HEK293T (cell line): ENCODE results near the gene RIPOR1.

Source experiments
- CTCF ChIA-PET: fragments of 350-600 bp; formaldehyde crosslinking; extraction: SDS; loops from one replicate; lab custom pipeline; 2021; ENCODE audit warnings: antibody characterized with exemption, inconsistent platforms; lab: Yijun Ruan, JAX
- POLR2A ChIA-PET: fragments of 350-600 bp; formaldehyde crosslinking; extraction: SDS; loops from one replicate; lab custom pipeline; 2020; ENCODE audit warnings: antibody characterized with exemption, inconsistent platforms; lab: Yijun Ruan, JAX
- DNase-seq: peaks from one replicate; pipeline ENCODE4 v3.0.0; 2012; ENCODE audit warnings: mixed read lengths; ENCODE audit errors: extremely low spot score
- ARNT ChIP-seq: fragments of 450-650 bp; IDR thresholded peaks from 2 replicates; pipeline ENCODE4 v1.6.1; 2017; ENCODE audit warnings: mild to moderate bottlenecking
- BHLHE40 ChIP-seq: fragments of 450-650 bp; IDR thresholded peaks from 2 replicates; pipeline ENCODE4 v1.6.1; 2016; ENCODE audit warnings: mild to moderate bottlenecking, moderate library complexity, borderline replicate concordance
- CTBP1 ChIP-seq: fragments of 450-650 bp; IDR thresholded peaks from 2 replicates; pipeline ENCODE4 v1.6.1; 2016; ENCODE audit warnings: borderline replicate concordance
- ELF4 ChIP-seq: fragments of 450-650 bp; IDR thresholded peaks from 2 replicates; pipeline ENCODE4 v1.6.1; 2017; ENCODE audit warnings: antibody characterized with exemption
- FOXA1 ChIP-seq: fragments of 450-650 bp; IDR thresholded peaks from 2 replicates; pipeline ENCODE4 v1.6.1; 2016; ENCODE audit warnings: mild to moderate bottlenecking
- FOXK2 ChIP-seq: fragments of 450-650 bp; IDR thresholded peaks from 2 replicates; pipeline ENCODE4 v1.6.1; 2016; ENCODE audit warnings: mild to moderate bottlenecking
- FOXM1 ChIP-seq: fragments of 450-650 bp; IDR thresholded peaks from 2 replicates; pipeline ENCODE4 v1.6.1; 2017; ENCODE audit warnings: mild to moderate bottlenecking, borderline replicate concordance
- HDGF ChIP-seq: fragments of 450-650 bp; IDR thresholded peaks from 2 replicates; pipeline ENCODE4 v1.6.1; 2017; ENCODE audit warnings: antibody characterized with exemption, borderline replicate concordance
- L3MBTL2 ChIP-seq: fragments of 450-650 bp; conservative IDR thresholded peaks from 2 replicates; pipeline ENCODE4 v1.6.1; 2016; ENCODE audit warnings: mild to moderate bottlenecking
- LEF1 ChIP-seq: fragments of 450-650 bp; IDR thresholded peaks from 2 replicates; pipeline ENCODE4 v1.6.1; 2017; ENCODE audit warnings: mild to moderate bottlenecking, borderline replicate concordance
- NFRKB ChIP-seq: fragments of 450-650 bp; IDR thresholded peaks from 2 replicates; pipeline ENCODE4 v1.6.1; 2016; ENCODE audit warnings: mild to moderate bottlenecking, moderate library complexity
- PKNOX1 ChIP-seq: fragments of 450-650 bp; IDR thresholded peaks from 2 replicates; pipeline ENCODE4 v1.6.1; 2016
- SP1 ChIP-seq: fragments of 450-650 bp; IDR thresholded peaks from 2 replicates; pipeline ENCODE4 v1.6.1; 2017
- SUZ12 ChIP-seq: fragments of 450-650 bp; IDR thresholded peaks from 2 replicates; pipeline ENCODE4 v1.6.1; 2016; ENCODE audit warnings: mild to moderate bottlenecking
- TARDBP ChIP-seq: fragments of 450-650 bp; IDR thresholded peaks from 2 replicates; pipeline ENCODE4 v1.6.1; 2016
- ZNF384 ChIP-seq: fragments of 450-650 bp; IDR thresholded peaks from 2 replicates; pipeline ENCODE4 v1.6.1; 2016

RIPOR1 gene

GRCh38 chr16:67571464-67571863 is 42.8 kb downstream of the RIPOR1 start:
- POLR2A ChIA-PET, result no interaction called here
- DNase-seq, result no peak
- TF ChIP-seq ARNT, result no peak
- no peak for TF ChIP-seq PKNOX1
- no peak for TF ChIP-seq SP1
- no peak for TF ChIP-seq SUZ12
- no peak for TF ChIP-seq HDGF
- no peak for TF ChIP-seq TARDBP
- TF ChIP-seq ZNF384, result no peak
- TF ChIP-seq BHLHE40, result no peak
- no peak for TF ChIP-seq NFRKB
- no peak for TF ChIP-seq LEF1
- no peak for TF ChIP-seq L3MBTL2
- no peak for TF ChIP-seq FOXK2
- no peak for TF ChIP-seq ELF4
- TF ChIP-seq FOXA1, result no peak
- TF ChIP-seq CTBP1, result no peak
- TF ChIP-seq FOXM1, result no peak
- CTCF ChIA-PET, result no interaction called here

GRCh38 chr16:67571981-67572431 is 43.4 kb downstream of the RIPOR1 start:
- CTCF ChIA-PET, result no interaction called here
- POLR2A ChIA-PET, result interaction anchor here (1.2 kb wide), 1 partner anchor 9 kb away, joined by 3 read pairs; no protein-coding TSS in a partner anchor
- DNase-seq, result no peak

GRCh38 chr16:67579686-67580085 is 51.1 kb downstream of the RIPOR1 start:
- no peak for TF ChIP-seq CTBP1
- ChIA-PET CTCF (no interaction called here), POLR2A (no interaction called here)
- no peak for DNase-seq

More at GRCh38 chr16:67571981-67572431, 43.4 kb downstream of the RIPOR1 start:
- TF ChIP-seq NFRKB (no peak), BHLHE40 (no peak), L3MBTL2 (no peak), ARNT (no peak), PKNOX1 (no peak), FOXK2 (no peak), HDGF (no peak), TARDBP (no peak), LEF1 (no peak), SUZ12 (no peak), ZNF384 (no peak), CTBP1 (no peak), SP1 (no peak), ELF4 (no peak), FOXA1 (no peak)

GRCh38 chr16:67580202-67580601 is 51.6 kb downstream of the RIPOR1 start:
- ChIA-PET CTCF (interaction anchor here (0.6 kb wide), 1 partner anchor 1236 kb away, joined by 3 read pairs; no protein-coding TSS in a partner anchor), POLR2A (no interaction called here)
- no peak for DNase-seq
- TF ChIP-seq ZNF384, result no peak
- no peak for TF ChIP-seq LEF1
- no peak for TF ChIP-seq ELF4
- no peak for TF ChIP-seq PKNOX1
- no peak for TF ChIP-seq CTBP1
- no peak for TF ChIP-seq FOXA1
- no peak for TF ChIP-seq SUZ12
- TF ChIP-seq HDGF, result no peak
- TF ChIP-seq TARDBP, result no peak
- no peak for TF ChIP-seq ARNT
- no peak for TF ChIP-seq SP1
- TF ChIP-seq NFRKB, result no peak
- no peak for TF ChIP-seq FOXM1
- TF ChIP-seq L3MBTL2, result no peak
- TF ChIP-seq FOXK2, result no peak
- no peak for TF ChIP-seq BHLHE40

- CTCF ChIA-PET, result interaction anchor here (0.8 to 1.1 kb wide), 2 partner anchors 16 to 30 kb away, joined by 3 read pairs; no protein-coding TSS in a partner anchor
- no peak for DNase-seq
Measured at GRCh38 chr16:67593288-67593687, 64.7 kb downstream of the RIPOR1 start.

More at GRCh38 chr16:67593288-67593687, 64.7 kb downstream of the RIPOR1 start:
- TF ChIP-seq ELF4, result no peak
- TF ChIP-seq FOXM1, result no peak
- no peak for TF ChIP-seq CTBP1
- TF ChIP-seq PKNOX1, result no peak
- TF ChIP-seq NFRKB, result no peak
- no peak for TF ChIP-seq SUZ12
- no peak for TF ChIP-seq L3MBTL2
- no peak for TF ChIP-seq ARNT
- no peak for TF ChIP-seq FOXA1
- no peak for TF ChIP-seq SP1
- TF ChIP-seq LEF1, result no peak
- TF ChIP-seq HDGF, result no peak
- POLR2A ChIA-PET, result no interaction called here
